A673 (cell line): ENCODE results near the gene USP48. TPM values are rescaled to one million over a fixed set of nuclear protein-coding genes. Genes with fewer than 3 reads are reported as not detected.
A peak's percentile ranks its signal among the peaks of the same experiment; 100 is the strongest.

ENCODE experiments used
- BruUV-seq: library from RNA; stranded (reverse); fragments of 400-500 nt; replicated peaks from 2 replicates; lab custom pipeline; 2021; lab: Mats Ljungman, UMichigan
- CTCF ChIA-PET: fragments of 300-600 bp; sonication (Branson Sonifier 250); formaldehyde crosslinking; loops from one replicate; lab custom pipeline; 2022; ENCODE audit warnings: antibody characterized with exemption; lab: Charles Lee
- POLR2A ChIA-PET: fragments of 300-600 bp; sonication (Branson Sonifier 250); formaldehyde crosslinking; loops from one replicate; lab custom pipeline; 2022; ENCODE audit warnings: antibody characterized with exemption; ENCODE audit not compliant: low non-redundant PET; lab: Charles Lee
- DNase-seq: peaks from one replicate; pipeline ENCODE4 v3.0.0-alpha.2; 2015; ENCODE audit warnings: low spot score
- H3K27ac ChIP-seq: fragments of 200-600 bp; sonication (generic); 2 replicates; pipeline ENCODE4 v1.5.1; 2016; ENCODE audit warnings: mixed run types, low read depth, mild to moderate bottlenecking, mixed read lengths, antibody characterized with exemption, low read length; ENCODE audit not compliant: poor library complexity, severe bottlenecking
- H3K27me3 ChIP-seq: fragments of 200-600 bp; sonication (generic); replicated peaks from 2 replicates; pipeline ENCODE4 v1.6.1; 2017; ENCODE audit warnings: mixed run types, low read depth, mild to moderate bottlenecking, mixed read lengths, antibody characterized with exemption, low read length; ENCODE audit not compliant: insufficient read depth, poor library complexity
- H3K36me3 ChIP-seq: fragments of 200-600 bp; sonication (generic); 2 replicates; pipeline ENCODE4 v1.6.1; 2016; ENCODE audit warnings: mixed run types, mild to moderate bottlenecking, mixed read lengths, antibody characterized with exemption, low read length; ENCODE audit not compliant: insufficient read depth, poor library complexity, severe bottlenecking
- H3K4me1 ChIP-seq: fragments of 200-600 bp; sonication (generic); 2 replicates; pipeline ENCODE4 v1.6.1; 2017; ENCODE audit warnings: mixed run types, mild to moderate bottlenecking, mixed read lengths, antibody characterized with exemption, low read length; ENCODE audit not compliant: insufficient read depth, poor library complexity, severe bottlenecking
- H3K4me3 ChIP-seq: fragments of 200-600 bp; sonication (generic); 2 replicates; pipeline ENCODE4 v1.5.1; 2016; ENCODE audit warnings: low read depth, mixed run types, mild to moderate bottlenecking, mixed read lengths, low read length; ENCODE audit not compliant: poor library complexity, severe bottlenecking
- H3K9me3 ChIP-seq: fragments of 200-600 bp; sonication (generic); 2 replicates; pipeline ENCODE4 v1.6.1; 2016; ENCODE audit warnings: mixed run types, low read depth, mild to moderate bottlenecking, mixed read lengths, antibody characterized with exemption, low read length; ENCODE audit not compliant: poor library complexity, severe bottlenecking
- EZH2 ChIP-seq: fragments of 200-600 bp; sonication (generic); IDR thresholded peaks from 2 replicates; pipeline ENCODE4 v1.6.1; 2017; ENCODE audit warnings: borderline replicate concordance, low read depth, mild to moderate bottlenecking, mixed read lengths, antibody characterized with exemption, low read length; ENCODE audit not compliant: poor library complexity, severe bottlenecking
- intact Hi-C: fragments of 100-400 bp; cut with micrococcal nuclease; formaldehyde crosslinking; loops from one replicate; pipeline ENCODE4 v1.10.0; 2022; ENCODE audit not compliant: unreplicated experiment
- total RNA-seq: library from RNA; stranded (reverse); gene quantifications from 2 replicates; pipeline ENCODE4 v1.2.3, GENCODE V29; 2021
- TF ChIP-seq, protein P1 (sequence below): fragments of 300-800, 200-600 bp; sonication (generic); conservative IDR thresholded peaks from 2 replicates; pipeline ENCODE4 v1.5.1; 2017; ENCODE audit warnings: low read depth, mild to moderate bottlenecking, antibody characterized with exemption, low read length, moderate library complexity, mixed read lengths

The USP48 gene
- total RNA-seq, 1 experiment from 2014 or later, result 74.1 TPM

DNA sequence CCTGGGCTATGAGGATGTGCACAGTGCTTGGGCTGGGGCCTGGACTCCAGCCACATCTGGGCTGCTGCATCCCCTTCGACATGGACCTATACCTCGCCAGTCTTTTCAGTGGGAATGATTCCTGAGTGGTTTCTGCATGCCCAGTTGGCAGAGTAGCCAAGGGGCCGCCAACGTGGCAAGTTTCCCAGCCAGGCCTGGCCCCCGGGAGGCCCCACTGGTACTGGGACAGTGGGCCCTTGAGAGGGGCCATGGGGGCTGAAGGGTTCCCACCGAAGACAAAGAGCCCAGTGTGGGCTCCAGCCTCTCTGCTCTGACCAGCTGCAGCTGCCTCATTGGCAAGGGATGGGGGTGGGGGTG is 129.2 kb downstream of the USP48 start:
- no peaks in the 10 kb centered on the region for H3K36me3 ChIP-seq
- CTCF ChIA-PET, result interaction anchor here (1.5 kb wide), 1 partner anchor 10 kb away, joined by 3 read pairs; no protein-coding TSS in a partner anchor
- intact Hi-C loops, result loop anchor here (10.0 kb wide), 1 partner anchor 399 kb away; no protein-coding TSS in a partner anchor
- H3K27me3 ChIP-seq, result no peaks in the 10 kb centered on the region
- POLR2A ChIA-PET, result no interaction called here
- TF ChIP-seq EZH2, result no peak
- TF ChIP-seq, protein P1, sequence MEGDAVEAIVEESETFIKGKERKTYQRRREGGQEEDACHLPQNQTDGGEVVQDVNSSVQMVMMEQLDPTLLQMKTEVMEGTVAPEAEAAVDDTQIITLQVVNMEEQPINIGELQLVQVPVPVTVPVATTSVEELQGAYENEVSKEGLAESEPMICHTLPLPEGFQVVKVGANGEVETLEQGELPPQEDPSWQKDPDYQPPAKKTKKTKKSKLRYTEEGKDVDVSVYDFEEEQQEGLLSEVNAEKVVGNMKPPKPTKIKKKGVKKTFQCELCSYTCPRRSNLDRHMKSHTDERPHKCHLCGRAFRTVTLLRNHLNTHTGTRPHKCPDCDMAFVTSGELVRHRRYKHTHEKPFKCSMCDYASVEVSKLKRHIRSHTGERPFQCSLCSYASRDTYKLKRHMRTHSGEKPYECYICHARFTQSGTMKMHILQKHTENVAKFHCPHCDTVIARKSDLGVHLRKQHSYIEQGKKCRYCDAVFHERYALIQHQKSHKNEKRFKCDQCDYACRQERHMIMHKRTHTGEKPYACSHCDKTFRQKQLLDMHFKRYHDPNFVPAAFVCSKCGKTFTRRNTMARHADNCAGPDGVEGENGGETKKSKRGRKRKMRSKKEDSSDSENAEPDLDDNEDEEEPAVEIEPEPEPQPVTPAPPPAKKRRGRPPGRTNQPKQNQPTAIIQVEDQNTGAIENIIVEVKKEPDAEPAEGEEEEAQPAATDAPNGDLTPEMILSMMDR, result no peak
- no peaks in the 10 kb centered on the region for H3K9me3 ChIP-seq
- no peak for DNase-seq
- BruUV-seq, result no TSS peak
- peak overlapping the region; percentile 80 for H3K27ac ChIP-seq
- H3K4me1 ChIP-seq, result peaks cover 66% of the 10 kb centered on the region
- H3K4me3 ChIP-seq, result no peak overlapping the region

DNA sequence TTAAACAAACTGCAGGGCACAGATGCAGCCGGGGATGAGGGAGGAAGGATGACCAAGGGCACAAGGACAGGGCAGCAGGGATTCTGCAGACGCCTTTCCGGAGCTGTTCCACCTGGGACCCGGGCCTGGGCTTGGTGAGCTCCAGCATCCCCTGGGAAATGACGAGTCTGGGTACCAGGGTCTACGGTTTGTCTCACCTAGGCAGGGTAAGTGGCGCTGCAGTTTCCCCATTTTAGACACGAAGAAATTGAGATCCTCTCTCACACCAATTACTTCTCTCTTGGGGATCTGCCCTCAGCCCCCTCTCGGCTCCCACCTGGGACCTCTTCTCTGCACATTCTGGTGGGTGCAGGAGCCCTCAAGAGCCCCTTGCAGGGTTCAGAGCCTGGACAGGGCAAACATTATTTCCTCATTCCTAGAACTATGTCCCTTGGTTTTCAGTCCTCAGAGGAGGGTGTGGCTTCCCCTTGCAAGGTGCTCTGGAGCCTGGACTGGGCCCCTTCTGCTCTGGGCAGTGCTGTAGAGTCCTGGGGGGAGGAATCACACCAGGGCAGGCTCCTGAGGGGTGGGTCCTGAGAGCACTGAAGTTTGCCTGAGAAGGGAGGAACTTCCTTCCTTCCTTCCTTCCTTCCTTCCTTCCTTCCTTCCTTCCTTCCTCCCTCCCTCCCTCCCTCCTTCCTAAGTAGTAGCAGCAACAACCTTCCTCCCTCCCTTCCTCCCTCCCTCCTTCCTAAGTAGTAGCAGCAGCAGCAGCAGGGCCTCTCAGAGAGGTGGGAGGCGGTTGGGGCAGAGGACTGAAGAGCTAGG is 129.8 kb downstream of the USP48 start:
- BruUV-seq, result no TSS peak
- intact Hi-C loops, result loop anchor here (10.0 kb wide), 1 partner anchor 398 kb away; no protein-coding TSS in a partner anchor
- ChIA-PET CTCF (interaction anchor here (1.5 kb wide), 1 partner anchor 10 kb away, joined by 3 read pairs; no protein-coding TSS in a partner anchor), POLR2A (no interaction called here)
- TF ChIP-seq, protein P1, result no peak
- TF ChIP-seq EZH2, result no peak
- peak; percentile 91 for DNase-seq
- Histone ChIP-seq H3K9me3 (no peaks in the 10 kb centered on the region), H3K4me3 (peak overlapping the region; percentile 49), H3K4me1 (peaks cover 66% of the 10 kb centered on the region), H3K36me3 (no peaks in the 10 kb centered on the region), H3K27me3 (no peaks in the 10 kb centered on the region), H3K27ac (peak overlapping the region; percentile 88)

DNA sequence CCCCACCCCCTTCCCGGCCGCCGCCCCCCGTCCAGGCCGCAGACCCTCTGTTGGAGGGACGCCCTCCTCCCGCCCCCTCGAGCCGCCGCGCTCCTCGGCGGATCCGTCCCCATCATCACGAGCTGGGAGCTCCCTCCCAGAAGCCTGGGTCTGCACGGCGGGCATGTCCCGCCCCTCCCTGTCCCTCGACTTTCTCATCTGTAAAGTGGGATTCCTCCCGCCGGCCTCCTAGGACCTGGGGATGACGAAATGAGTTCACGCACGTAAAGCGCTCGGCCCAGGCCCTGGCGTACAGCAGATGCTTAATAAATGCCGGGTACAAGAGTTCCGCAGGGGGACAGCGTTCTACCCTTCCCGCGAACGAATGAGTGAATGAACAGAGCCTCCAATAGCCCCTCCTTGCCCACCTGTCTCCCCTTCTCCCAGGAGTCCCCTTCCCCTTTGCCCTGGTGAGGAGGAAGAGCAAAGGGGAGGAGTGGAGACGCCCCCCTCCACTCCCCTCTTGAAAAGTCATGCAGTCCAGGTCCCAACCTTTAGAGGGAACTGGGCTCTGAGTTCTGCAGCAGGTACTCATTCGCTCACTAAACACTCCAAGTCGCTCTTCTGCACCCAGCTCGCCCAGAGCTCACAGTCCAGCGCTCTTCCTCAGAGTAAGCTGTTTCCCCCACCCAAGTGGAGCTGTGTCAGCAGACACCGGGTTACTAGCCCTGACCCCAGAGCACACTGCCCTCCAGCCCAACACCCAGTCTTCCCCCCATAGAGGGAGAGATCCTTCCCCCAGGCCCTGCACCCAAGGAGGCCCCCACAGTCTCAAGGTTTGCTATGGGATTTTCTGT is 130.6 kb downstream of the USP48 start:
- CTCF ChIA-PET, result no interaction called here
- intact Hi-C loops, result loop anchor here (10.0 kb wide), 1 partner anchor 398 kb away; no protein-coding TSS in a partner anchor
- H3K4me3 ChIP-seq, result peak overlapping the region; percentile 49
- H3K27ac ChIP-seq, result peak overlapping the region; percentile 88
- no peaks in the 10 kb centered on the region for H3K27me3 ChIP-seq
- peaks cover 66% of the 10 kb centered on the region for H3K4me1 ChIP-seq
- POLR2A ChIA-PET, result interaction anchor here (0.6 kb wide), 1 partner anchor 16 kb away, joined by 4 read pairs; no protein-coding TSS in a partner anchor
- BruUV-seq, result no TSS peak
- no peaks in the 10 kb centered on the region for H3K9me3 ChIP-seq
- TF ChIP-seq, protein P1, result no peak
- no peak for TF ChIP-seq EZH2
- no peaks in the 10 kb centered on the region for H3K36me3 ChIP-seq
- DNase-seq, result no peak
